GM18499 (cell line): ENCODE results near the gene SREK1.
"Not testable (repeated sequence)": the region's sequence is repeated elsewhere in the genome, so short reads cannot be mapped to it uniquely, and the experiment has no call there.

ENCODE experiments used
- ATAC-seq: cut with Tn5 transposase; IDR thresholded peaks from one replicate; pipeline ENCODE4 v1.9.1; 2021; ENCODE audit warnings: moderate number of reproducible peaks; ENCODE audit not compliant: insufficient read depth, unreplicated experiment

The SREK1 gene

GRCh38 chr5:66209350-66209749 is 65.2 kb downstream of the SREK1 start:
- no peak for ATAC-seq

GRCh38 chr5:66209794-66210193 is 65.7 kb downstream of the SREK1 start:
- ATAC-seq, result no peak

GRCh38 chr5:66213533-66213932 is 69.4 kb downstream of the SREK1 start:
- no peak for ATAC-seq

GRCh38 chr5:66222455-66222854 is 78.4 kb downstream of the SREK1 start:
- ATAC-seq, result no peak

- not testable (repeated sequence) for ATAC-seq
Measured at GRCh38 chr5:66222896-66223295, 78.8 kb downstream of the SREK1 start.

GRCh38 chr5:66223637-66224036 is 79.5 kb downstream of the SREK1 start:
- ATAC-seq, result no peak

- ATAC-seq, result no peak
Measured at GRCh38 chr5:66224274-66224673, 80.2 kb downstream of the SREK1 start.

GRCh38 chr5:66224773-66225553 is 80.9 kb downstream of the SREK1 start:
- ATAC-seq, result no peak

GRCh38 chr5:66230551-66230950 is 86.5 kb downstream of the SREK1 start:
- no peak for ATAC-seq

GRCh38 chr5:66231508-66231907 is 87.4 kb downstream of the SREK1 start:
- no peak for ATAC-seq

GRCh38 chr5:66232275-66232674 is 88.2 kb downstream of the SREK1 start:
- ATAC-seq, result no peak

GRCh38 chr5:66232706-66233445 is 88.8 kb downstream of the SREK1 start:
- no peak for ATAC-seq
